ENCODE results near the gene SLC8A3. TPM values are rescaled to one million over a fixed set of nuclear protein-coding genes. Genes with fewer than 3 reads are reported as not detected.
A peak's percentile ranks its signal among the peaks of the same experiment; 100 is the strongest.

SLC8A3 gene
- total and polyA plus RNA-seq, 10 of the 15 experiments (the other 5 are each of a cell fraction or from before 2014, with no cell fraction given) = 0.04 to 0.17 (median 0.13) TPM; not detected in 3

- H3K9ac ChIP-seq (ENCODE audit: control insufficient read depth, insufficient read depth, low read length) = peak overlapping the region; percentile 12; the same call in 1 of the 2 replicates
- in situ Hi-C loops (cut with MboI) (no loop called here), intact Hi-C loops (cut with micrococcal nuclease; ENCODE audit: unreplicated experiment) (no loop called here)
- SMC1A ChIA-PET (ENCODE audit: uncharacterized antibody, unreplicated experiment) = no interaction called here
- TF ChIP-seq MYC (IDR thresholded peaks at IDR 0.05; ENCODE audit: insufficient read depth, insufficient read length, insufficient replicate concordance, low read length, severe bottlenecking) (no peak), MTA3 (IDR thresholded peaks at IDR 0.05; ENCODE audit: borderline replicate concordance, low read length) (no peak), ZNF622 (IDR thresholded peaks at IDR 0.05) (no peak), HDGF (IDR thresholded peaks at IDR 0.05) (no peak)
- H3K36me3 ChIP-seq (ENCODE audit: control insufficient read depth in 2 of 2, insufficient read depth in 2 of 2, low read length in 1 of 2) = no peaks in the 10 kb centered on the region
- no peaks in the 10 kb centered on the region for H3K79me2 ChIP-seq (ENCODE audit: control insufficient read depth, insufficient read depth, low read length)
- peak overlapping the region; percentile 61 for H3K4me3 ChIP-seq
- RAD21 ChIA-PET (ENCODE audit: unreplicated experiment) = no interaction called here
- no peaks in the 10 kb centered on the region for H4K20me1 ChIP-seq (ENCODE audit: control insufficient read depth, insufficient read depth)
- H2AFZ ChIP-seq (ENCODE audit: control insufficient read depth, low read depth, low read length) = peak overlapping the region; percentile 26; the same call in 1 of the 2 replicates
- ATAC-seq (peak; percentile 56), DNase-seq (ENCODE audit: low read depth, low spot score) (no peak), FAIRE-seq (no peak)
- no peak overlapping the region for H3K27ac ChIP-seq (ENCODE audit: control insufficient read depth, insufficient read depth)
- POLR2A ChIA-PET = no interaction called here
- BruUV-seq (replicated peaks) = no TSS peak
- H3K4me1 ChIP-seq (ENCODE audit: control insufficient read depth, insufficient read depth, low read length) = peaks cover 12% of the 10 kb centered on the region
- H3K9me3 ChIP-seq (replicated peaks; ENCODE audit: control insufficient read depth, insufficient read depth, low read length) = peaks cover 2% of the 10 kb centered on the region; the same call in 2 of the 3 replicates
- 2% methylated on average over 11 of the region's 38 CpGs for WGBS (ENCODE audit: insufficient coverage, insufficient replicate concordance, low lambda C conversion rate, missing lambda C conversion rate)
- peak overlapping the region; percentile 61 for H3K4me2 ChIP-seq (ENCODE audit: control insufficient read depth, insufficient read depth)
- CTCF ChIA-PET = no interaction called here
- H3K27me3 ChIP-seq (replicated peaks in 1 of 2; ENCODE audit: control insufficient read depth in 2 of 2, insufficient read depth in 2 of 2, low read length in 1 of 2) = peaks cover 8 to 12% of the 10 kb centered on the region in 2 experiments
Observed at GRCh38 chr14:70188322-70188658, 461 bp downstream of the SLC8A3 start.

GRCh38 chr14:70186900-70187451, 1.8 kb downstream of the SLC8A3 start:
- no peak for ATAC-seq
- DNase-seq (ENCODE audit: low read depth, low spot score) = no peak
- RAD21 ChIA-PET (ENCODE audit: unreplicated experiment) = interaction anchor here (0.6 kb wide), 1 partner anchor 351 kb away, joined by 3 read pairs; no protein-coding TSS in a partner anchor
- SMC1A ChIA-PET (ENCODE audit: uncharacterized antibody, unreplicated experiment) = no interaction called here
- H3K79me2 ChIP-seq (ENCODE audit: control insufficient read depth, insufficient read depth, low read length) = no peaks in the 10 kb centered on the region
- peaks cover 2% of the 10 kb centered on the region; the same call in 2 of the 3 replicates for H3K9me3 ChIP-seq (replicated peaks; ENCODE audit: control insufficient read depth, insufficient read depth, low read length)
- no peak overlapping the region for H3K27ac ChIP-seq (ENCODE audit: control insufficient read depth, insufficient read depth)
- WGBS (ENCODE audit: insufficient coverage, insufficient replicate concordance, low lambda C conversion rate, missing lambda C conversion rate) = 27% methylated on average over 25 of the region's 26 CpGs
- intact Hi-C loops (cut with micrococcal nuclease; ENCODE audit: unreplicated experiment) = no loop called here
- no peak overlapping the region; the same call in 1 of the 2 replicates for H3K9ac ChIP-seq (ENCODE audit: control insufficient read depth, insufficient read depth, low read length)
- no peak overlapping the region for H2AFZ ChIP-seq (ENCODE audit: control insufficient read depth, low read depth, low read length)
- peak overlapping the region; percentile 61; the same call in 1 of the 2 replicates for H3K4me2 ChIP-seq (ENCODE audit: control insufficient read depth, insufficient read depth)
- POLR2A ChIA-PET = interaction anchor here (0.5 to 0.6 kb wide), 3 partner anchors 9 to 683 kb away, joined by 3 to 14 read pairs (median 5); no protein-coding TSS in a partner anchor
- H3K4me3 ChIP-seq = no peak overlapping the region; the same call in 1 of the 2 replicates
- CTCF ChIA-PET = interaction anchor here (0.8 kb wide), 1 partner anchor 630 kb away, joined by 3 read pairs; no protein-coding TSS in a partner anchor
- no peaks in the 10 kb centered on the region for H4K20me1 ChIP-seq (ENCODE audit: control insufficient read depth, insufficient read depth)
- FAIRE-seq = no peak
- peaks cover 12% of the 10 kb centered on the region for H3K4me1 ChIP-seq (ENCODE audit: control insufficient read depth, insufficient read depth, low read length)
- H3K36me3 ChIP-seq (ENCODE audit: control insufficient read depth in 2 of 2, insufficient read depth in 2 of 2, low read length in 1 of 2) = no peaks in the 10 kb centered on the region
- in situ Hi-C loops (cut with MboI) = no loop called here
- peaks cover 8 to 12% of the 10 kb centered on the region in 2 experiments for H3K27me3 ChIP-seq (replicated peaks in 1 of 2; ENCODE audit: control insufficient read depth in 2 of 2, insufficient read depth in 2 of 2, low read length in 1 of 2)
- TF ChIP-seq MXI1 (IDR thresholded peaks at IDR 0.05; ENCODE audit: low read depth, low read length) (0 out of 2 replicates have a peak, but pooled peaks have one; percentile 26), RAD51 (IDR thresholded peaks at IDR 0.05) (no peak), PKNOX1 (IDR thresholded peaks at IDR 0.05) (peak; percentile 63; the same call in 1 of the 2 replicates), RAD21 (IDR thresholded peaks at IDR 0.05; ENCODE audit: insufficient read depth, low read depth, low read length) (no peak)
- BruUV-seq (replicated peaks) = no TSS peak
